Measurements from ENCODE around the gene UTF1. TPM values are rescaled to one million over a fixed set of nuclear protein-coding genes. Genes with fewer than 3 reads are reported as not detected.
"Not testable (repeated sequence)": the region's sequence is repeated elsewhere in the genome, so short reads cannot be mapped to it uniquely, and the experiment has no call there.

Gene UTF1
- total RNA-seq, 1 donor from 2014 or later, result not detected

DNA sequence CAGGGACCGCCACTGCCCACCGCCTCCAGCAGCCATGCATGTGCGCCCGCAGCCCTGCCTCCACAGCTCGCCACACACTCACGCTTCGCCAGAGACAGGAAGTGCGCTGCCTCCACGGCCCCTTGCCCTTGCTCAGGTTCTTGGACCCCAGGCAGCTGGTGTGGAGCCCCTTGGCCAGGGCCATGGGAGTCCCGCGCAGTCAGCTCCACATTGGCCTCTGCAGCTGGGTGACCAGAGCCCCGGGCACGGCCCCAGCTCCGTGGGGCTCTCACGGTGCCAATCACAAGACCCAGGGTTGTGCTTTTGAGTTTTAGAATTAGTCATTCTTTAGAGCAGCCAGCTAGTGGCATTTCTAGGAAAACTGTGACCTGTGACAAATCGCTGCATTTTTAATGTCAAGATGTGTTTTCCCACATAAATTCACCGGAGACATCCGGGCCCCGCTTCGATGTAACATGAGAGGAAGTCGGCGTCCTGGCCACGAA lies 4.3 kb upstream of the UTF1 start:
- no peak for DNase-seq (ENCODE audit: low read depth in 2 of 2)

DNA sequence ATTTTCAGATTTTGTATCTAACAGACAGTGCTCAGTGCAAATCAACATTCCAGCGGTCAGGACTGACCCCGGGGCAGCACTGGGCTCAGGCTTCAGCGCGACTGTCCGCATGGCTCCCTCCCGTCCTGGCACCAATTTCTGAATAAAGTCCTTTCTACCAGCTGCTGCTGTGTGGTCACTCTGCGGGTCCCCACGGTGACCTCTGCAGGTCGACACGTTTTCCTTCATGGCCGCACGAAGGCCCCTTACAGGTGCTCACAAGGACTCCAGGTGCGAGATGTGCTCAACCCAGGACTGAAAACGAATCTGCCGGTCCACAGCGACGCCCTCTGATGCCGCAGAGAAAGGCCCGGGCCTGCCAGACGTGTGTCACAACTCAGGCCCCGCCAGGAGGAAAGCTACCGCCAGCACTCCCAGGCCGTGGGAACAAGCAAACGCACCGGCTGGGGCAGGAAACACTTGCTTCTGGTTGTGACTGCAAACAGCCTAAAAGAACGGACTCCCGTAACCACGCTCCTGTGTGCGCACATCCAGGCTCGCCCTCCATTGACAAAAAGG lies 3.7 kb upstream of the UTF1 start:
- DNase-seq (ENCODE audit: low read depth in 2 of 2), result peak in 1 of 2 donors; percentile 47

DNA sequence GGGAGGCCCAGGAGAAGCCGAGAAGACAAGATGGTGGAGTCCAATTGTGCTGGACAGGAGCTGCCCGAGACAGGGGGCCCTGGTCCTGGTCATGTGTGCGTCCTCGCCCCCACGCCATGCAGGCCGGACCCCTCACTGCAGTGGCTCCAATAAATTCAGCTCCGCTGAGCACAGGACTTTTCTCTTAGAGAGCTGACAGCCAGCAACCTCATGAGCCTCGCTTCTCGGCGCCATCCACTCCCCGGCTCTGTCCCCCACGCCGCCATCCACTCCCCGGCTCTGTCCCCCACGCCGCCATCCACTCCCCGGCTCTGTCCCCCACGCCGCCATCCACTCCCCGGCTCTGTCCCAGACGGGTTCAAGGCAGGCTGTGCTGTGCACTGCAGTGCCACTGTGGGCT lies 2.8 kb upstream of the UTF1 start:
- no peak for DNase-seq (ENCODE audit: low read depth in 2 of 2)

DNA sequence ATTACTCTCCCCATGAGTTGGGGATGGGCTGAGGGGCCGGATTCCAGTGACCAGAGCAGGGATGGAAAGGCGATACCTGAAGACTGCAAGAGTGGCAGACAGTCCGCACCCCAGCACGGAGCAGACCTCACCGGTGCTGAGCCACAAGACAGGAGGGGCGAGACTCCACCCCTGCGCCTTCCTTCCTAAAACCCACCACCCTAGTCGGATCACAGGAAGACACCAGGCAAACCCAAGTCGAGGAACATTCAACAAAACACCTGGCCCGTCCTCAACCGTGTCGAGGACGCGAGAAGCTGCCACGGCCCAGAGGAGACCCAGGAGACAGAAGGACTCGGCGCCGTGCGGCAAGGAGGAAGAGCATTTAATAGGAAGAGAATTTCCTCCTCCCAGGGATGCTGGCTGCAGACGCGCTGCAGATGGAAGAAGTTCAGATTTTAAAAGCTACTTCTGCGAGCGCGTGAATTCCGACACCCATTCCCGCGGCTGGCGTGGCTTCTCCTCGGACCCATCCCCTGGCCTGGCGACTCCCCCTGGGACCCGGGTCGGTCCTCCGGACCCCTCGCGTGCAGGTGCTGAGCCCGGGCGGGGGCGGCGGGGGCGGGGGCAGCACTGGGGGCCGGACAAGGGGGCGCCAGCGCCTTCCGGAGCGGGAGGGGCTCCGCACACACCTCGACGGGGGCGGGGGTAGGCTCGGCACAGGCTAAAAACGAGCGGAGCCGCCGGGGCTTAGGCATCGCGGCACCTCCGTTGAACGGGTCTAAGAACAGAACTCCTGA lies 563 bp upstream of the UTF1 start:
- no peak for DNase-seq (ENCODE audit: low read depth in 2 of 2)

DNA sequence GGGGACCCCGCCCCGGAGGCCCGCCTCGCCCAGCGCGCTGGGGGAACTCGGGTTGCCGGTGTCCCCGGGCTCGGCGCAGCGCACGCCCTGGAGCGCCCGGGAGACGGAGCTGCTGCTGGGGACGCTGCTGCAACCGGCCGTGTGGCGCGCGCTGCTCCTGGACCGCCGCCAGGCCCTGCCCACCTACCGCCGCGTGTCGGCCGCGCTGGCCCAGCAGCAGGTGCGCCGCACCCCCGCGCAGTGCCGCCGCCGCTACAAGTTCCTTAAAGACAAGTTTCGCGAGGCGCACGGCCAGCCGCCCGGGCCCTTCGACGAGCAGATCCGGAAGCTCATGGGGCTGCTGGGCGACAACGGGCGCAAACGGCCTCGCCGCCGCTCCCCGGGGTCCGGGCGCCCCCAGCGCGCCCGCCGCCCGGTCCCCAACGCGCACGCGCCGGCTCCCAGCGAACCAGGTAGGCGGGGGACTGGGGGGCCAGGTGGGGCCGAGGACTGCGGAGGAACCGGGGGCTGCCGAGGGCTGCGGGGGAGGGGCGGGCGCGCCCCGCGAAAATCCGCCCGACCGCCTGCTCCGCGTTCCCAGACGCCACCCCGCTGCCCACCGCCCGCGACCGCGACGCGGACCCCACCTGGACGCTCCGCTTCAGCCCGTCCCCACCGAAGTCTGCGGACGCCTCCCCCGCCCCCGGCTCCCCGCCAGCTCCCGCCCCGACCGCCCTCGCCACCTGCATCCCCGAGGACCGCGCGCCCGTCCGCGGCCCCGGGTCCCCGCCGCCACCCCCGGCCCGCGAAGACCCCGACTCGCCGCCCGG lies 574 bp downstream of the UTF1 start:
- peak in 1 of 2 donors; percentile 16 for DNase-seq (ENCODE audit: low read depth in 2 of 2)

GRCh38 chr10:133231244-133231945 lies 1.4 kb downstream of the UTF1 start:
- no peak for DNase-seq (ENCODE audit: low read depth in 2 of 2)

- DNase-seq (ENCODE audit: low read depth in 2 of 2), result no peak
Observed at GRCh38 chr10:133231946-133232574, 2.0 kb downstream of the UTF1 start.

DNA sequence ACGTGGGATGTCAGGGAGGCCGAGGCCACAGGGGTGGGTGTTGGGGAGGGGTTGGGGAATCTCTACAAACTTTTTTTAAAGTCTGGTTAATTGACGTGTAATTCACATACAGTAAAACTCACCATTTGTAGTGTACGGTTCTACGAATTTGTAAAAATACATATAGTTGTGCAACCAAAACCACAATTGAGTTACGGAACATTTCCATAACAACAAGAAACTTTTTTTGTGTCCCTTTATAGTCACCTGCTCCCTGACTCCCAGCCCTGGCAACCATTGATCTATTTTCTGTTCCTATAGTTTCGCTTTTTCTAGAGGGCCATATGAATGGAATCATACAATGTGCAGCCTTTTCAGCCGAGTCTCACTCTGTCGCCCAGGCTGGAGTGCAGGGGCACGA lies 4.8 kb downstream of the UTF1 start:
- DNase-seq (ENCODE audit: low read depth in 2 of 2), result not testable (repeated sequence)

DNA sequence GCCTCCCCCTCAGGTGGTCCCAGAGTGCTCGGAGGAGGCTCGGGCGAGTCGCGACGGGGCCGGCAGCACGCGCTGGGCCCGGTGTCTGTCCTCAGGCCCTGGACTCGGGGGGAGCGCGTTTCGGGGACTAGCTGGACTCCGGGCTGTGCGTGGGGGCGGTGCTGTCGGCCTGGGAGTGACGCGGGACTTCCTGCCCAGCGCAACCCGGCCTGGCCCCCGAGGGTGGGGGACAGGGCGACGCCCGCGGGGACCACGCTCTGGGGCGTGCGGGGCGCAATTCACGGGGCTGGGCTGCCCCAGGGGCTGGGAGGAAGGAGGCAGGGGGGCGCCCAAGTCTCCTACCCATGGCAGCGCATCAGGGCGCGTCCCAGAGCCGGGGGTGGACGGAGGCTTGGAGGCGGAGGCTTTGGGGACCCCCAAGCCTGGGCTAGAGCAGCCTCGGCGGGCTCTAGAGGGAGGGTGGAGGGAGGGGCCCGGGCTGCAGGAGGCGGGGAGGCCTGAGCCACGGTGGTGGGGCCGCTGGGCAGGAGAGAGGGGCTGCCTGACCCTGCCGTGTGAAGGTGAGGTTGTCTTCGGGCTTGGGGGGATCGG lies 5.3 kb downstream of the UTF1 start:
- no peak for DNase-seq (ENCODE audit: low read depth in 2 of 2)

GRCh38 chr10:133235932-133236331 lies 5.9 kb downstream of the UTF1 start:
- DNase-seq (ENCODE audit: low read depth in 2 of 2), result no peak

GRCh38 chr10:133236401-133237240 lies 6.6 kb downstream of the UTF1 start:
- no peak for DNase-seq (ENCODE audit: low read depth in 2 of 2)

DNA sequence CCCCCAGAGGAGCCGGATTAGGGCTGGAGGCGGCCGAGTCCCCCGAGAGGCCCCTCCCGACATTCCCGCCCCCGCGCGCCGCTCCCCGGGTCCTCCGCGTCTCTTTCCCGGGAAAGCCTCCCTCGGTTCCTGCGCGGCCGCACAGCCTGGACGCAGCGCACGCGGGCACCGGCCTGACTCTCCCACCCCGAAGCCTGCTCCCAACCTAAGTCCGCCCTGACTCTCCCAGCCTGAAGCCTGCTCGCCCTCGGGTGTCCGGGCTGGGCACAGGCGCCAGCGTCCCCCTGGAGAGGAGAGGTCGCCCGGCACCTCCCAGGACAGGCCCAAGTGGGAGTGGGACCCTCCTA lies 7.2 kb downstream of the UTF1 start:
- no peak for DNase-seq (ENCODE audit: low read depth in 2 of 2)

- DNase-seq (ENCODE audit: low read depth in 2 of 2), result no peak
Observed at GRCh38 chr10:133237588-133238465, 7.8 kb downstream of the UTF1 start, which contains the start of gene VENTX. VENTX (plus strand) TSS chr10:133237855; CDS start chr10:133237915, 60 bp downstream.

- DNase-seq (ENCODE audit: low read depth in 2 of 2), result no peak
Observed at GRCh38 chr10:133238466-133238804, 8.4 kb downstream of the UTF1 start.

- DNase-seq (ENCODE audit: low read depth in 2 of 2), result no peak
Observed at GRCh38 chr10:133239990-133240389, 10.0 kb downstream of the UTF1 start.

GRCh38 chr10:133241501-133242205 lies 11.6 kb downstream of the UTF1 start:
- DNase-seq (ENCODE audit: low read depth in 2 of 2), result no peak

DNA sequence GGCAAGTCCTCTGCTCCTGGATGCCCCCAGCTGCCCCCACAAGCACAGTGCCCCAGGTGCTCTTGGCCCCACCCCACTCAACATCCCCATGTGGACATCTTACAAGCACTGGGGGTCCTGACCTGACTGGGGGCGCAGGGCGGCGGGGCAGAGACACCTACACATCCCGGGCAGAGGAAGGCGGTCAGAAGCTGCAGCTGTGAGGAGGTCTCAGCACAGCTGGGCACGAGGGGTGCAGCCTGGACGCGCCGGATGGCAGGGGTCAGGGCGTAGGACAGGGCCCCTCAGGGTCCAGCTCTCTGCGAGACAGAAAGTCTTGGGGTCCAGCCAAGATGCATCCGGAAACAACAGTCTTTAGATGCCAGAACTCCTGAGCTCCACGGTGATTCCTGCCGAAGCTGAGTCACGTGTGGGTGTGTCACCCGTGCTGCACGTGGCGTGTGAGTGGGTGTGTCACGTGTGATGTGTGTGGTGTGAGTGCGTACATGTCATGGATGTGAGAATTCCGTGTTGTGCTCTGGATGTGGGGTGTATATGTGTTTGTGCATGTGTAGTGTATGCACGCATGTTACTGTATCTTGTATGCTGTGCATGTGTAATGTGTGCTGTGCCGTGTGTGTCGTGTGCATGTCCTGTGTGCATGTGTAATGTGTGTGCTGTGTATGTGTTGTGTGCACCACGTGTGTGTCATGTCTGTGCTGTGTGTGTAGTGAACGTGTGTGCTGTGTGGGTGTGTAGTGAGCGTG lies 12.8 kb downstream of the UTF1 start:
- peak in 1 of 2 donors; percentile 30 for DNase-seq (ENCODE audit: low read depth in 2 of 2)

DNA sequence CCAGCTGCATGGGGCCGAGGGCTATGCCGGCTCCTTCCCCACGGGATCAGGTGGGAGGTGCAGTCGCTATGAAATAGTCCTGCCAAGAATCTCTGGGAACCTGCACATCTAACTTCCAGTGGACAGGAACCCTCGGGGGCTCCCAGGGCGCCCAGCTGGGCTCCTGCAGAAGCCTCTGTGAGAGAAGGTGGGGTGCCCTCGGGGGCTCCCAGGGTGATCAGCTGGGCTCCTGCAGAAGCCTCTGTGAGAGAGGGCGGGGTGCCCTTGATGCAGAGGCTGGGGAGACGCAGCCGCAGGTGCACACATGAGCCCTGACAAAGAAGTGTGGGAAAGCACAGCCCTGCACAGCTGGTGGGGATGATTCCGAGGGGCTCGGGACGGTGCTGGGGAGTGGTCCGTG lies 13.6 kb downstream of the UTF1 start:
- no peak for DNase-seq (ENCODE audit: low read depth in 2 of 2)

Measured in lung microvascular endothelial cell (primary cell).